B cell (primary cell): ENCODE measurements around the gene PACRG. TPM values are rescaled to one million over a fixed set of nuclear protein-coding genes. Genes with fewer than 3 reads are reported as not detected.

Experiments used
- ATAC-seq: fragments of 200-7000 bp; cut with Tn5 transposase; one replicate; pipeline ENCODE4 v1.10.0; 2021; ENCODE audit warnings: low read depth, mild to moderate bottlenecking, moderate number of reproducible peaks, moderate library complexity
- CTCF ChIA-PET: fragments of 350-600 bp; sonication (Branson Sonifier 250); formaldehyde crosslinking; loops from one replicate; lab custom pipeline; 2021; ENCODE audit warnings: antibody characterized with exemption, inconsistent platforms; lab: Charles Lee
- POLR2A ChIA-PET: fragments of 350-600 bp; sonication (Branson Sonifier 250); formaldehyde crosslinking; loops from one replicate; lab custom pipeline; 2021; ENCODE audit warnings: antibody characterized with exemption; lab: Charles Lee
- DNase-seq: peaks from one replicate; pipeline ENCODE4 v3.0.0; 2013
- H2AFZ ChIP-seq: 2 replicates; pipeline ENCODE4 v1.6.1; 2012; ENCODE audit warnings: mild to moderate bottlenecking, low read depth, low read length; ENCODE audit not compliant: insufficient read depth, poor library complexity, severe bottlenecking
- H3K27ac ChIP-seq, 2 donors: 1 replicate in 1 of 2; 2 replicates in 1 of 2; pipeline ENCODE4 v1.5.1; 2012 to 2013; ENCODE audit warnings: low read length in 2 of 2, mild to moderate bottlenecking in 2 of 2, moderate library complexity in 1 of 2
- H3K27me3 ChIP-seq, 4 experiments: fragments of 200-600 bp in 1 of 4; sonication (generic) in 1 of 4; replicated peaks in 1 of 4; 1 replicate in 2 of 4; 2 replicates in 2 of 4; pipeline versions ENCODE4 v1.6.1 to v1.7.0; 2013 to 2016; ENCODE audit warnings: low read length in 3 of 4, mild to moderate bottlenecking in 2 of 4, mixed read lengths in 1 of 4, moderate library complexity in 1 of 4; ENCODE audit not compliant: insufficient read depth in 4 of 4, control insufficient read depth in 3 of 4; ENCODE audit errors: control extremely low read depth in 1 of 4
- H3K36me3 ChIP-seq, 2 experiments: replicated peaks in 1 of 2; 1 replicate in 1 of 2; 2 replicates in 1 of 2; pipeline versions ENCODE4 v1.6.1 to v1.7.1; 2013; ENCODE audit warnings: low read length in 1 of 2; ENCODE audit not compliant: insufficient read depth in 2 of 2, control insufficient read depth in 1 of 2; ENCODE audit errors: control extremely low read depth in 1 of 2, extremely low read depth in 1 of 2
- H3K4me1 ChIP-seq, 2 donors: fragments of 200-600 bp in 1 of 2; sonication (generic) in 1 of 2; 1 replicate in 1 of 2; 2 replicates in 1 of 2; pipeline versions ENCODE4 v1.5.1 to v1.6.1; 2013 to 2017; ENCODE audit warnings: low read length in 2 of 2; ENCODE audit not compliant: control insufficient read depth in 2 of 2, insufficient read depth in 2 of 2
- H3K4me2 ChIP-seq: replicated peaks from 2 replicates; pipeline ENCODE3; 2012; ENCODE audit warnings: mild to moderate bottlenecking, low read depth, low read length; ENCODE audit not compliant: poor library complexity, severe bottlenecking
- H3K4me3 ChIP-seq, 5 experiments: fragments of 200-600 bp in 1 of 5; sonication (generic) in 1 of 5; 1 replicate in 3 of 5; 2 replicates in 2 of 5; pipeline versions ENCODE4 v1.5.1 to v1.7.0; 2011 to 2016; ENCODE audit warnings: low read length in 4 of 5, mild to moderate bottlenecking in 4 of 5, low read depth in 2 of 5, control low read depth in 1 of 5, moderate library complexity in 1 of 5; ENCODE audit not compliant: insufficient read depth in 1 of 5; ENCODE audit errors: control extremely low read depth in 1 of 5, extremely low read depth in 1 of 5
- H3K79me2 ChIP-seq: fragments of 200-600 bp; sonication (generic); one replicate; pipeline ENCODE4 v1.6.0; 2016; ENCODE audit warnings: low read length; ENCODE audit not compliant: control insufficient read depth, insufficient read depth
- H3K9ac ChIP-seq: fragments of 200-600 bp; sonication (generic); 2 replicates; pipeline ENCODE4 v1.6.1; 2017; ENCODE audit warnings: mild to moderate bottlenecking, low read length, moderate library complexity
- H3K9me3 ChIP-seq, 3 donors: one replicate each; pipeline versions ENCODE4 v1.6.1 to v1.7.1; 2013; ENCODE audit warnings: low read length in 2 of 3; ENCODE audit not compliant: control insufficient read depth in 2 of 3, insufficient read depth in 1 of 3; ENCODE audit errors: control extremely low read depth in 1 of 3
- H4K20me1 ChIP-seq: 2 replicates; pipeline ENCODE4 v1.6.0; 2012; ENCODE audit warnings: mild to moderate bottlenecking, low read length; ENCODE audit not compliant: insufficient read depth, control insufficient read depth, poor library complexity, severe bottlenecking
- H3K27ac Mint-ChIP-seq: one replicate; pipeline ENCODE4 v1.8.0; 2021; ENCODE audit warnings: mixed read lengths
- H3K27me3 Mint-ChIP-seq: one replicate; pipeline ENCODE4 v1.8.0; 2021; ENCODE audit warnings: mixed read lengths
- H3K4me1 Mint-ChIP-seq: one replicate; pipeline ENCODE4 v1.8.0; 2021; ENCODE audit warnings: mixed read lengths
- H3K4me3 Mint-ChIP-seq: one replicate; pipeline ENCODE4 v1.8.0; 2021; ENCODE audit warnings: mixed read lengths
- H3K9me3 Mint-ChIP-seq: one replicate; pipeline ENCODE4 v1.8.0; 2022; ENCODE audit warnings: mixed read lengths; ENCODE audit not compliant: insufficient read depth
- EZH2 ChIP-seq: IDR thresholded peaks from 2 replicates; pipeline ENCODE4 v1.6.1; 2012; ENCODE audit warnings: borderline replicate concordance, low read depth, mild to moderate bottlenecking, moderate library complexity, low read length; ENCODE audit not compliant: insufficient read depth, poor library complexity, severe bottlenecking
- WGBS: methylation state at CpG from one replicate; pipeline ENCODE4 v1.1.5; 2013; ENCODE audit warnings: missing lambda C conversion rate; ENCODE audit not compliant: insufficient coverage; 5-methylcytosine and 5-hydroxymethylcytosine counted together
- intact Hi-C: fragments of 100-400 bp; cut with micrococcal nuclease; formaldehyde crosslinking; loops from one replicate; pipeline ENCODE4 v1.10.0; 2022
- polyA plus RNA-seq: library from polyadenylated mRNA; depleted of rRNA; stranded (reverse); fragments of >200 nt; gene quantifications from 2 replicates; pipeline ENCODE4 v1.2.3, GENCODE V29; 2012
- total RNA-seq, 2 donors: library from RNA; stranded (reverse); fragments of 120-200 nt in 1 of 2; gene quantifications; 1 replicate in 1 of 2; 2 replicates in 1 of 2; pipeline versions ENCODE4 v1.2.3 to v1.2.4, GENCODE V29; 2013 to 2022
- TF ChIP-seq, protein P1 (sequence below): fragments of 200-600 bp; IDR thresholded peaks from one replicate; pipeline ENCODE4 v1.8.0; 2022; ENCODE audit warnings: antibody characterized with exemption, mild to moderate bottlenecking

PACRG gene
- total and polyA plus RNA-seq, 2 donors (not counting 1 experiment from before 2014, with no cell fraction given) = not detected

DNA sequence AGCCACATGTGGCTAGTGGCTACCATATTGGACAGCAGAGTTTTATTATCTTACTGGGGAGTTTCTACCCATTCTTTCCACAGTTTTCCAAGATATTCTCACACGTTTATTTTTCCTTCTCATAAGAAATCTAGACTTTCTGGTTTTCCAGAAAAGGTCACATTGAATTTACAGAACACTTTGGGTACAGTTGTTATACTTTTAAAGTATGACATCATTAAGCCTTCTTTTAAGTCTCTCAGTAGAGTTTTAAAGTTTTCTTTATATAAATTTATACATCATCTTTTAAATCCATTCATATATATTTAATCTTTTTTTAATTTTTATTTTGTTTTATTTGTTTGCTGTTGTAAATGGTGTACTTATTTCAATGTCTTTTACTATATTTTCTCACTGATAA, 486.5 kb downstream of the PACRG start:
- Histone ChIP-seq H3K4me1 (no peaks in the 10 kb centered on the region), H2AFZ (no peak overlapping the region), H3K79me2 (no peaks in the 10 kb centered on the region), H3K36me3 (no peaks in the 10 kb centered on the region), H3K4me3 (no peak overlapping the region), H4K20me1 (no peaks in the 10 kb centered on the region), H3K9ac (no peak overlapping the region), H3K4me2 (no peak overlapping the region), H3K27me3 (no peaks in the 10 kb centered on the region), H3K9me3 (peaks cover 0 to 9% (median 8%) of the 10 kb centered on the region in 3 donors), H3K27ac (no peak overlapping the region)
- Mint-ChIP-seq H3K4me3 (no peak overlapping the region), H3K27me3 (peaks cover 19% of the 10 kb centered on the region), H3K27ac (no peak overlapping the region), H3K9me3 (peaks cover 7% of the 10 kb centered on the region), H3K4me1 (no peaks in the 10 kb centered on the region)
- no peak for DNase-seq
- TF ChIP-seq EZH2 = no peak
- TF ChIP-seq, protein P1, sequence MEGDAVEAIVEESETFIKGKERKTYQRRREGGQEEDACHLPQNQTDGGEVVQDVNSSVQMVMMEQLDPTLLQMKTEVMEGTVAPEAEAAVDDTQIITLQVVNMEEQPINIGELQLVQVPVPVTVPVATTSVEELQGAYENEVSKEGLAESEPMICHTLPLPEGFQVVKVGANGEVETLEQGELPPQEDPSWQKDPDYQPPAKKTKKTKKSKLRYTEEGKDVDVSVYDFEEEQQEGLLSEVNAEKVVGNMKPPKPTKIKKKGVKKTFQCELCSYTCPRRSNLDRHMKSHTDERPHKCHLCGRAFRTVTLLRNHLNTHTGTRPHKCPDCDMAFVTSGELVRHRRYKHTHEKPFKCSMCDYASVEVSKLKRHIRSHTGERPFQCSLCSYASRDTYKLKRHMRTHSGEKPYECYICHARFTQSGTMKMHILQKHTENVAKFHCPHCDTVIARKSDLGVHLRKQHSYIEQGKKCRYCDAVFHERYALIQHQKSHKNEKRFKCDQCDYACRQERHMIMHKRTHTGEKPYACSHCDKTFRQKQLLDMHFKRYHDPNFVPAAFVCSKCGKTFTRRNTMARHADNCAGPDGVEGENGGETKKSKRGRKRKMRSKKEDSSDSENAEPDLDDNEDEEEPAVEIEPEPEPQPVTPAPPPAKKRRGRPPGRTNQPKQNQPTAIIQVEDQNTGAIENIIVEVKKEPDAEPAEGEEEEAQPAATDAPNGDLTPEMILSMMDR = no peak
- intact Hi-C loops = no loop called here
- ChIA-PET POLR2A (no interaction called here), CTCF (no interaction called here)
- ATAC-seq = no peak
- WGBS = no CpG with 5 or more reads among the region's 1 CpG

DNA sequence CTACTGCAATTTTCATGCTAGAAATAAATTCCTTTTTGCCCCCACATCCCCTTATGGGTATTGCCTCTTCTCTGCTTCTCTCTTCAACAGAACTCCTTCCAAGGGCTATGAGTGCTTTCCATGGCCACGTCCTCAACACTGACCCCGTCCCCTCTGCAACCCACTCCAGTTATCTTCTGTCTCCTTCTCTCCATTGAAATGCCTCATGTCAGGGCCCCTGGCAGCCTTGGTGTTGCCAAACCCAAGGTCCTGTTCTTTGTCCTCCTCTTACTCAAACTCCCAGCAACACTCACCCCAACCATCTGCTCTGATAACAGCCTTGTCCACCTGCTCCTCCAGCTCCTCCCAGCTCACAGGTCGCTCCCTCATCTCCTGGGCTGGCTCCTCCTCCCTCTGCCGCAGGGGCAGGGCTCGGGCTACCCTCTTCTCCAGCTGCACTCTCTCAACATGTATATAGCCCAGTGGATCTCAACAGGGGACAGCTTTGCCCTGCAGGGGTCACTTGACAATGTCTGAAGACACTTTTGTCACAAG, 490.7 kb downstream of the PACRG start:
- H3K36me3 ChIP-seq = no peaks in the 10 kb centered on the region
- Mint-ChIP-seq H3K4me1 (no peaks in the 10 kb centered on the region), H3K27me3 (peaks cover 33% of the 10 kb centered on the region), H3K27ac (no peak overlapping the region), H3K4me3 (no peak overlapping the region), H3K9me3 (no peaks in the 10 kb centered on the region)
- TF ChIP-seq EZH2 = no peak
- H3K9ac ChIP-seq = no peak overlapping the region
- H3K4me2 ChIP-seq = no peak overlapping the region
- no peaks in the 10 kb centered on the region for H3K79me2 ChIP-seq
- peaks cover 0 to 2% (median 0%) of the 10 kb centered on the region in 4 experiments for H3K27me3 ChIP-seq
- H3K4me1 ChIP-seq = no peaks in the 10 kb centered on the region
- no peaks in the 10 kb centered on the region for H4K20me1 ChIP-seq
- no peak overlapping the region for H3K27ac ChIP-seq
- ATAC-seq = no peak
- intact Hi-C loops = no loop called here
- H3K9me3 ChIP-seq = no peaks in the 10 kb centered on the region
- ChIA-PET POLR2A (no interaction called here), CTCF (no interaction called here)
- no peak for DNase-seq
- 91% methylated on average over 5 of the region's 5 CpGs for WGBS
- no peak overlapping the region for H2AFZ ChIP-seq
- no peak overlapping the region for H3K4me3 ChIP-seq
